Upper lobe of left lung (tissue), 6 donors: ENCODE data around the gene SPRR4. TPM values are rescaled to one million over a fixed set of nuclear protein-coding genes. Genes with fewer than 3 reads are reported as not detected.

Experiments
- ATAC-seq, 2 donors: fragments of 200-7000 bp; cut with Tn5 transposase; one replicate each; pipeline ENCODE4 v1.9.1; 2022; ENCODE audit warnings: mild to moderate bottlenecking in 2 of 2, moderate library complexity in 2 of 2; ENCODE audit not compliant: low FRiP score in 2 of 2
- DNase-seq, 2 donors: peaks; one replicate each; pipeline ENCODE4 v3.0.0-alpha.2; 2019 to 2020
- H3K27ac ChIP-seq, 4 donors: fragments of 200-600 bp; sonication (generic); one replicate each; pipeline ENCODE4 v1.5.1; 2016 to 2019
- H3K27me3 ChIP-seq, 4 donors: fragments of 200-600 bp; sonication (generic); one replicate each; pipeline ENCODE4 v1.5.1; 2017 to 2019
- H3K36me3 ChIP-seq, 4 donors: fragments of 200-600 bp; sonication (generic); one replicate each; pipeline ENCODE4 v1.5.1; 2016 to 2019
- H3K4me1 ChIP-seq, 4 donors: fragments of 200-600 bp; sonication (generic); one replicate each; pipeline ENCODE4 v1.5.1; 2018 to 2019
- H3K4me3 ChIP-seq, 4 donors: fragments of 200-600 bp; sonication (generic); one replicate each; pipeline ENCODE4 v1.5.1; 2017 to 2019; ENCODE audit warnings: mild to moderate bottlenecking in 2 of 4, moderate library complexity in 1 of 4
- H3K9me3 ChIP-seq, 4 donors: fragments of 200-600 bp; sonication (generic); one replicate each; pipeline ENCODE4 v1.5.1; 2018 to 2019
- EP300 ChIP-seq, 4 donors: sonication (generic); formaldehyde crosslinking; IDR thresholded peaks; one replicate each; pipeline ENCODE4 v1.5.1; 2017; ENCODE audit warnings: antibody characterized with exemption in 4 of 4, control low read depth in 2 of 4
- POLR2A ChIP-seq, 4 donors: fragments of 450-650 bp; IDR thresholded peaks; one replicate each; pipeline ENCODE4 v1.5.1; 2016 to 2017; ENCODE audit warnings: antibody characterized with exemption in 4 of 4, mild to moderate bottlenecking in 2 of 4
- POLR2AphosphoS5 ChIP-seq, 2 donors: sonication (generic); formaldehyde crosslinking; IDR thresholded peaks; one replicate each; pipeline ENCODE4 v1.5.1; 2017; ENCODE audit warnings: antibody characterized with exemption in 2 of 2
- WGBS, 2 donors: methylation state at CpG; one replicate each; pipeline ENCODE4 v1.1.5; 2017 to 2018; 5-methylcytosine and 5-hydroxymethylcytosine counted together
- total RNA-seq, 6 donors: library from RNA; depleted of rRNA in 4 of 6; stranded (reverse); fragments of >200 nt in 4 of 6; gene quantifications; one replicate each; pipeline versions ENCODE4 v1.1.0 to v1.2.1, GENCODE V29; 2016 to 2021
- TF ChIP-seq, protein P1 (sequence below), 6 experiments: fragments of 450-650 bp in 4 of 6; fragments of 200-600 bp in 2 of 6; sonication (generic) in 2 of 6; IDR thresholded peaks; one replicate each; pipeline ENCODE4 v1.5.1; 2016 to 2019; ENCODE audit warnings: antibody characterized with exemption in 6 of 6
- donor health status: DM: no; HTN: no; CAD: no; lungs with moderate emphysema.
- donor health status: DM: no; HTN: yes; CAD: no; lungs with severe emphysema.

SPRR4 gene
- total RNA-seq, 6 donors from 2014 or later: not detected

DNA sequence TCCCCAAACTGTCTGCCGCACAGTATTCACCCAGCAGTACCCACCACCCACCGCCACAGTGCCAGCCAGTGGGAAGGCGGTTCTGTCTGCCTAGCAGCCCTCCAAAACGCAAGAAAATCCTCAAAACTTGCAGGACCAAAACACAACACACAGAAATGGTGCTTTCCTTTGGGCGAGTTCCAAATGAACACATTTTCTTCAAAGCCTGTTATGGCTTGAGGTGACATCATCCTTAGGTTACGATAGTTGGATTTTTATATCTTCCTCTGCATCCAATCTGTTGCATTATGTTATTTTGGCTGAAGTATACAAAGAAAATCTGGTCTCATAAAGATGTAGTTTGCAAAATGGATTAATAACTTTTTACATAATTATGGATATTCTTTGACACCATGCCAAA lies 22.7 kb downstream of the SPRR4 start:
- no peaks in the 10 kb centered on the region for H3K27me3 ChIP-seq
- DNase-seq (peak in 1 of 2 donors; percentile 5), ATAC-seq (no peak)
- no peaks in the 10 kb centered on the region for H3K9me3 ChIP-seq
- H3K36me3 ChIP-seq: no peaks in the 10 kb centered on the region
- 79 to 84% methylated on average over 6 of the region's 6 CpGs for WGBS, 2 donors
- H3K4me1 ChIP-seq: no peaks in the 10 kb centered on the region
- no peak overlapping the region for H3K4me3 ChIP-seq
- H3K27ac ChIP-seq: no peak overlapping the region
- TF ChIP-seq EP300 (IDR thresholded peaks at IDR 0.05) (no peak), POLR2AphosphoS5 (IDR thresholded peaks at IDR 0.05) (no peak), POLR2A (IDR thresholded peaks at IDR 0.05) (no peak)
- TF ChIP-seq, protein P1, sequence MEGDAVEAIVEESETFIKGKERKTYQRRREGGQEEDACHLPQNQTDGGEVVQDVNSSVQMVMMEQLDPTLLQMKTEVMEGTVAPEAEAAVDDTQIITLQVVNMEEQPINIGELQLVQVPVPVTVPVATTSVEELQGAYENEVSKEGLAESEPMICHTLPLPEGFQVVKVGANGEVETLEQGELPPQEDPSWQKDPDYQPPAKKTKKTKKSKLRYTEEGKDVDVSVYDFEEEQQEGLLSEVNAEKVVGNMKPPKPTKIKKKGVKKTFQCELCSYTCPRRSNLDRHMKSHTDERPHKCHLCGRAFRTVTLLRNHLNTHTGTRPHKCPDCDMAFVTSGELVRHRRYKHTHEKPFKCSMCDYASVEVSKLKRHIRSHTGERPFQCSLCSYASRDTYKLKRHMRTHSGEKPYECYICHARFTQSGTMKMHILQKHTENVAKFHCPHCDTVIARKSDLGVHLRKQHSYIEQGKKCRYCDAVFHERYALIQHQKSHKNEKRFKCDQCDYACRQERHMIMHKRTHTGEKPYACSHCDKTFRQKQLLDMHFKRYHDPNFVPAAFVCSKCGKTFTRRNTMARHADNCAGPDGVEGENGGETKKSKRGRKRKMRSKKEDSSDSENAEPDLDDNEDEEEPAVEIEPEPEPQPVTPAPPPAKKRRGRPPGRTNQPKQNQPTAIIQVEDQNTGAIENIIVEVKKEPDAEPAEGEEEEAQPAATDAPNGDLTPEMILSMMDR (IDR thresholded peaks at IDR 0.05): no peak

DNA sequence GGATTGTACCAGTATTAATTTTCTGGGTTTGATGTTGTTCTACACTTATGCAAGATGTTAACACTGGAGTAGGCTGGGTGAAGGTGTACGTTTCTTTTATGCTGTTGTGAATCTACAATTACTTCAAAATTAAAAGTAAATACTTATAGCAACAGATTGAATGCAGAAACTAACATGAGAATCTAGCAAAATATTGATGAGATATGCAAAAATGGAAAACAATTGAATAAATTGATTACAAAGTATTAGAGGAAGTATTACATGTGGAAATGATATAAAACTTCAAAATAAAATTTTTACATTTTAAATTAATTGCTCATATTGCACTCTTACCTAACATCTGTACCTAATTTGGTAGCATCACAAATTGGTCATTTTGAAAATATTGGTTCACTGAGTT lies 25.4 kb downstream of the SPRR4 start:
- no peak for ATAC-seq
- Histone ChIP-seq H3K36me3 (no peaks in the 10 kb centered on the region), H3K27ac (no peak overlapping the region), H3K27me3 (no peaks in the 10 kb centered on the region), H3K9me3 (no peaks in the 10 kb centered on the region), H3K4me1 (no peaks in the 10 kb centered on the region), H3K4me3 (no peak overlapping the region)
- no peak for DNase-seq
- WGBS, 2 donors: 26 to 28% methylated on average over 1 of the region's 1 CpG
- TF ChIP-seq POLR2A (IDR thresholded peaks at IDR 0.05) (no peak), POLR2AphosphoS5 (IDR thresholded peaks at IDR 0.05) (no peak), EP300 (IDR thresholded peaks at IDR 0.05) (no peak)
- TF ChIP-seq, protein P1 (IDR thresholded peaks at IDR 0.05): no peak

DNA sequence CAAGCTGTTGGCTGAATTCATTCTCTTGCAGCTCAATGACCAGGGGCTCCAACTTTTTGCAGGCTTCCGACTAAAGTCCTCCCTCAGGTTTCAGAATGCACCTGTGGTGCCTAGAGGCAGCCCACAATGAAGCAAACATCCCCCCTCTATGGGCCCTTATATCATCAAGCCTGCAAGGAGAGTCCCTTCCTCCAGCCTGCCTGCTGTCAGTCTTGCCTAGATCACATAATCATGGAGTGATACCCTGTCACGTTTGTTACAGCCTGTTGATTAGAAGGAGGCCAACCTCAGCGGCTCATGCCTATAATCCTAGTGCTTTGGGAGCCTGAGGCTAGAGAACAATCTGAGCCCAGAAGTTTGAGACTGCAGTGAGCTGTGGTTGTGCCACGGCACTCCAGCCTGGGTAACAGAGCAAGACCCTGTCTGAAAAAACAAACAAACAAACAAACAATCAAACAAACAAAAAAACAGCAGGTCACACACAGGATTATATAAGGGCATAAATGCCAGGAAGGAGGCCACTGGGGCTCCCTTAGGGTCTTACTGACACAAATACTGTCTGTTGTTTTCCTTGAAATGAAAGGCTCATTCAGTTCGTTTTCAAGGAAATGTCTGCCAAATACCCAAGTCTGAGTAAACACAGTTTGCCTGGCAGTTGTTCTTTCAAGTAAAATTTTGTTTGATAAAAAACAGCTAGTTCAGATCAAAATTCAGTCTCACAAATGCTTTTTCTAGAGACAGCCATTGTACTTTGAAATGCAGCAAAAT lies 26.4 kb downstream of the SPRR4 start:
- TF ChIP-seq POLR2AphosphoS5 (IDR thresholded peaks at IDR 0.05) (no peak), POLR2A (IDR thresholded peaks at IDR 0.05) (no peak), EP300 (IDR thresholded peaks at IDR 0.05) (no peak)
- TF ChIP-seq, protein P1 (IDR thresholded peaks at IDR 0.05): no peak
- Histone ChIP-seq H3K4me3 (no peak overlapping the region), H3K27ac (no peak overlapping the region), H3K9me3 (no peaks in the 10 kb centered on the region), H3K27me3 (no peaks in the 10 kb centered on the region), H3K4me1 (no peaks in the 10 kb centered on the region), H3K36me3 (no peaks in the 10 kb centered on the region)
- DNase-seq (no peak), ATAC-seq (no peak)
- 22 to 32% methylated on average over 5 of the region's 5 CpGs for WGBS, 2 donors

DNA sequence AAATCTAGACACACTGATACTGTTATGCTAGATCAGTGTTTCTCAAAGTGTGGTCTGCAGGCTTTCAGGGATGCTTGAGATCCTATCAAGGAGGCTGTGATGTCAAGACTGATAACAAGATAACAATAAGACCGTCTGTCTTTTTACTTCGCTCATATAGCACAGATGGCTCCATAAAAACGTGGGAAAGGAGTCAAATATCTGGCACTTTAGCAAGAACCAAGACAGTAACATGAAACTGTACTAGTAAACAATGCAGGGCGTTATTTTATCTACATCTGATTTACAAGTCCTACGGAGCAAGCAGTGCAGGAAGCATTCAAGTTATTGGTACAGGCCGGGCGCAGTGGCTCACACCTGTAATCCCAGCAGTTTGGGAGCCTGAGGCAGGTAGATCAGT lies 27.5 kb downstream of the SPRR4 start:
- Histone ChIP-seq H3K4me3 (no peak overlapping the region), H3K27ac (no peak overlapping the region), H3K36me3 (no peaks in the 10 kb centered on the region), H3K27me3 (no peaks in the 10 kb centered on the region), H3K4me1 (no peaks in the 10 kb centered on the region), H3K9me3 (no peaks in the 10 kb centered on the region)
- TF ChIP-seq EP300 (IDR thresholded peaks at IDR 0.05) (no peak), POLR2A (IDR thresholded peaks at IDR 0.05) (no peak), POLR2AphosphoS5 (IDR thresholded peaks at IDR 0.05) (no peak)
- TF ChIP-seq, protein P1 (IDR thresholded peaks at IDR 0.05): no peak
- DNase-seq (no peak), ATAC-seq (no peak)
- WGBS, 2 donors: 47 to 48% methylated on average over 7 of the region's 7 CpGs

DNA sequence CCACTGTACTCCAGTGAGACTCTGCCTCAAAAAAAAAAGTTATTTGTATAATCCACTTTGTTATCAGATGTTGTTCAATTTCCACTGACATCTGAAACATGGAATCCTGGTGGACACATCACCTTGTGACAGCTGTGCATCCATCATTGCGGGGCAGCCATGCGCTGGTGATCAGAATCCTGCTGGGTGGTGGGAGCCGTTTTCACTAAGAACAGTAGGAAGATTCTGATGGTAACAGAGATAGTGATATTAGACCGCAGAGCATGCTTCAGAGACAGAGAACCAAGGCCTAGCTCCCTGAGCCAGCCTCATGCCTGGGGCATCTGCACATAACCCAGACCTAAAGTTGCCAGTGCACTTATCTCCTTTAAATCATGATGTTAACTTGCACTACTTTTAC lies 28.0 kb downstream of the SPRR4 start:
- no peak overlapping the region for H3K27ac ChIP-seq
- H3K9me3 ChIP-seq: no peaks in the 10 kb centered on the region
- ATAC-seq (no peak), DNase-seq (no peak)
- H3K4me3 ChIP-seq: no peak overlapping the region
- H3K27me3 ChIP-seq: no peaks in the 10 kb centered on the region
- TF ChIP-seq, protein P1 (IDR thresholded peaks at IDR 0.05): no peak
- TF ChIP-seq POLR2AphosphoS5 (IDR thresholded peaks at IDR 0.05) (no peak), POLR2A (IDR thresholded peaks at IDR 0.05) (no peak), EP300 (IDR thresholded peaks at IDR 0.05) (no peak)
- 67 to 76% methylated on average over 4 of the region's 4 CpGs for WGBS, 2 donors
- no peaks in the 10 kb centered on the region for H3K36me3 ChIP-seq
- no peaks in the 10 kb centered on the region for H3K4me1 ChIP-seq
